A549 (cell line): ENCODE measurements around the gene TRIM38. TPM values are rescaled to one million over a fixed set of nuclear protein-coding genes. Genes with fewer than 3 reads are reported as not detected.

Experiments
- ATAC-seq, 2 experiments: fragments of 200-7000 bp in 1 of 2; fragments of >200 bp in 1 of 2; cut with Nextera tagmentation in 1 of 2; cut with Tn5 transposase in 1 of 2; 3 replicates each; pipeline versions ENCODE4 v1.8.0 to v1.9.1; 2018 to 2020; ENCODE audit warnings: mild to moderate bottlenecking in 1 of 2, moderate library complexity in 1 of 2
- CTCF ChIA-PET: fragments of 300-600 bp; sonication (Branson Sonifier 250); formaldehyde crosslinking; extraction: SDS; loops from one replicate; lab custom pipeline; 2021; ENCODE audit warnings: antibody characterized with exemption, inconsistent platforms; lab: Yijun Ruan, JAX
- POLR2A ChIA-PET: fragments of 350-600 bp; formaldehyde crosslinking; extraction: SDS; loops from one replicate; lab custom pipeline; 2021; ENCODE audit warnings: antibody characterized with exemption, inconsistent platforms; lab: Yijun Ruan, JAX
- DNase-seq, 2 experiments: peaks; one replicate each; pipeline versions ENCODE4 v3.0.0 to v3.0.0-alpha.2; 2011 to 2016; ENCODE audit warnings: low read depth in 1 of 2, low spot score in 1 of 2
- FAIRE-seq: peaks from 2 replicates; lab custom pipeline; 2011; peaks lifted over from hg19 to GRCh38; lab: Jason Lieb, UNC
- H3K27ac ChIP-seq, 2 experiments: fragments of >200 bp; sonication (Bioruptor Twin); formaldehyde crosslinking; 3 replicates each; pipeline ENCODE4 v1.5.1; 2016 to 2017
- H3K4me1 ChIP-seq: fragments of >200 bp; sonication (Bioruptor Twin); formaldehyde crosslinking; 3 replicates; pipeline ENCODE4 v1.6.1; 2016
- H3K4me2 ChIP-seq: fragments of >200 bp; sonication (Bioruptor Twin); formaldehyde crosslinking; 3 replicates; pipeline ENCODE4 v1.6.1; 2016
- H3K4me3 ChIP-seq: fragments of >200 bp; sonication (Bioruptor Twin); formaldehyde crosslinking; 3 replicates; pipeline ENCODE4 v1.5.1; 2016
- H3K9me3 ChIP-seq: fragments of >200 bp; sonication (Bioruptor Twin); formaldehyde crosslinking; 3 replicates; pipeline ENCODE4 v1.6.1; 2016
- CBX2 ChIP-seq: fragments of 200-600 bp; sonication (generic); IDR thresholded peaks from 2 replicates; pipeline ENCODE4 v1.6.1; 2016; ENCODE audit warnings: low read depth, mild to moderate bottlenecking, borderline replicate concordance
- CBX8 ChIP-seq: fragments of 200-600 bp; sonication (generic); IDR thresholded peaks from 2 replicates; pipeline ENCODE4 v1.6.1; 2016
- E2F6 ChIP-seq: IDR thresholded peaks from 2 replicates; pipeline ENCODE4 v1.6.1; 2012; ENCODE audit warnings: low read depth, borderline replicate concordance
- ELK1 ChIP-seq: fragments of 150-350 bp; IDR thresholded peaks from 2 replicates; pipeline ENCODE4 v1.6.1; 2014; ENCODE audit warnings: low read depth, mild to moderate bottlenecking, low read length
- ESRRA ChIP-seq: fragments of 150-350 bp; IDR thresholded peaks from 2 replicates; pipeline ENCODE4 v1.6.1; 2014; ENCODE audit warnings: mild to moderate bottlenecking, low read length, borderline replicate concordance
- HOXB13 ChIP-seq: fragments of 250-450 bp; sonication (Bioruptor Pico); IDR thresholded peaks from 2 replicates; pipeline ENCODE4 v1.5.0; 2020; ENCODE audit warnings: low read depth, mild to moderate bottlenecking, moderate library complexity
- HOXB5 ChIP-seq: fragments of 250-450 bp; sonication (Bioruptor Pico); IDR thresholded peaks from 2 replicates; pipeline ENCODE4 v1.5.0; 2020; ENCODE audit warnings: mild to moderate bottlenecking, moderate library complexity
- JUN ChIP-seq, 2 experiments: fragments of >200 bp; sonication (Bioruptor Twin); formaldehyde crosslinking; IDR thresholded peaks; 2 replicates in 1 of 2; 3 replicates in 1 of 2; pipeline ENCODE4 v1.6.1; 2016 to 2017
- JUNB ChIP-seq: fragments of >200 bp; sonication (Bioruptor Twin); formaldehyde crosslinking; IDR thresholded peaks from 2 replicates; pipeline ENCODE4 v1.6.1; 2016
- MYC ChIP-seq: IDR thresholded peaks from 2 replicates; pipeline ENCODE4 v1.6.1; 2012; ENCODE audit warnings: mild to moderate bottlenecking, inconsistent platforms, low read length, improper control_type of control experiment, borderline replicate concordance
- POLR2AphosphoS2 ChIP-seq: conservative IDR thresholded peaks from 2 replicates; pipeline ENCODE4 v1.6.1; 2012; ENCODE audit warnings: low read length, improper control_type of control experiment, inconsistent platforms
- RFX5 ChIP-seq: fragments of 450-650 bp; IDR thresholded peaks from 2 replicates; pipeline ENCODE4 v1.7.1; 2014; ENCODE audit warnings: antibody characterized with exemption, mild to moderate bottlenecking, moderate library complexity
- RNF2 ChIP-seq: fragments of 200-600 bp; sonication (generic); IDR thresholded peaks from 2 replicates; pipeline ENCODE4 v1.6.1; 2016; ENCODE audit warnings: low read depth, mild to moderate bottlenecking, antibody characterized with exemption, moderate library complexity, borderline replicate concordance
- SMC3 ChIP-seq: fragments of >200 bp; sonication (Bioruptor Twin); formaldehyde crosslinking; IDR thresholded peaks from 3 replicates; pipeline ENCODE4 v1.6.1; 2018; ENCODE audit warnings: inconsistent platforms
- TP53 ChIP-seq: fragments of 250-450 bp; sonication (Bioruptor Pico); IDR thresholded peaks from 2 replicates; pipeline ENCODE4 v1.5.0; 2021; ENCODE audit warnings: mild to moderate bottlenecking, moderate library complexity
- USF2 ChIP-seq: fragments of 450-650 bp; IDR thresholded peaks from 2 replicates; pipeline ENCODE4 v1.6.1; 2014; ENCODE audit warnings: antibody characterized with exemption
- WGBS: methylation state at CpG from one replicate; pipeline ENCODE4 v1.1.6; 2017; ENCODE audit errors: missing lambda C conversion rate; 5-methylcytosine and 5-hydroxymethylcytosine counted together
- polyA plus RNA-seq, 4 experiments: library from polyadenylated mRNA; depleted of rRNA in 3 of 4; stranded (reverse); fragments of >200 nt; fragmentation: RNase III in 1 of 4; extraction: RNeasy Plus Mini Kit Qiagen cat#74134 plus additional on column Dnase treatment in 1 of 4; gene quantifications; 2 replicates in 3 of 4; 3 replicates in 1 of 4; pipeline ENCODE4 v1.2.3, GENCODE V29; 2011 to 2017
- TF ChIP-seq, protein P1 (sequence below): fragments of >200 bp; sonication (Bioruptor Twin); formaldehyde crosslinking; IDR thresholded peaks from 3 replicates; pipeline ENCODE4 v1.6.1; 2016

The TRIM38 gene
- polyA plus RNA-seq, 2 of the 4 experiments (the other 2 are of a cell fraction), result 1.7 to 3.4 TPM

DNA sequence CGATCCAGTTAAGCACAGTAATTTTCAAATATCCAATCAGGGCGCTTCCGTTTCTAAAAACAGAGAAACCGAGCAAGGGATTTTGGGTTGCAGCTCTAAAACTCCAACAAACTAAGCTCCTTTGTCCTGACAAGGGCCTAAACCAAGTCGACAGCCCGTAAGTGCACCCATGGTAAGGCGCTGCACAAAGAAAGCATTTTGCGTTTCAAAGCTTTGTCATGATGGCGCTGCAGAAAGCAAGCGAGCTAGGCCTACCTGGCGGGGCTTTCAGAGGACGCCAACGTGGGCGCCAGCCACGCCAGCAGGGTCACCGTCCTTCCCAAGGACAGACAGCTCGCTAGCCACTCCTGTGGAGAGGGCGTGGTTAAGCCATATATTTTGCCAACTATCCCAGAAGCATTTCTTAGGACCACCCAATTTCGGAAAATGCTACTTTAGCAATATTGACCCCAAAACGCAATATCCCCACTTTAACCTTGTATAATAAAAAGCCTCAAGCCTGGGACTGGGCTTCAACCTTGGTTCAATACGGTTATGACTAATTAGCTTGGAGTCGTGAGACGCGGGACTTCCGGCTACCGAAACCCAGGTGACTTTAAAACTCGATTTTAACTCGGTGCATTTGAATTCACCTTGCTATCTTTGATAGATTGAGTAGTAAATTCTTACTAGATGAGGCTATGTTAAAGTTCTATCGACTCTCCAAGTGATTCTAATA is 53.8 kb downstream of the TRIM38 start:
- no peak overlapping the region for H3K4me2 ChIP-seq

DNA sequence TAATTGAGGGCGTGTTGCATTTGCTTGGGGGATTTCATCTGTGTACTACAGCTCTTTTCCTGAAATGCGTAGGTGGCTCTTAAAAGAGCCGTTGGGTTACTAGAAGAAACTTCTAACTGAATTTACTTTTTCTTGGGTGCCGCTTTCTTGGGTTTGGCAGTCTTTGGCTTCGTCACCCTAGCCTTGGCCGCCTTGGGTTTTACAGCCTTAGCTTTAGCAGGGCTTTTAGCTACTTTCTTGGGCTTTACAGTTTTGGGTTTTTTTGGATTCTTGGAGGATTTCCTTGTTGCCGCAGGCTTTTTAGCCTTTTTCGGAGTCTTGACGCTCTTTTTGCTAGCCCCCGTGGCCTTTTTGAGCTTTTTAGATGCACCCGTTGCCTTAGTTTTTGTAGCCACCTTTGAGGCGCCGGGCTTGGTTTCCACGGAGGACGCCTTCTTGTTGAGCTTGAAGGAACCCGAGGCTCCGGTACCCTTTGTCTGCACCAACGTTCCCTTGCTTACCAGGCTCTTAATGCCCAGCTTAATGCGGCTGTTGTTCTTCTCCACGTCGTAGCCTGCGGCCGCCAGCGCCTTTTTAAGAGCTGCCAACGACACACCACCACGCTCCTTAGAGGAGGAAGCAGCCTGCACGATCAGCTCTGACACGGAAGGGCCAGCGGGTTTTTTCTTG is 54.5 kb downstream of the TRIM38 start:
- POLR2A ChIA-PET, result interaction anchor here (2.3 to 6.0 kb wide), 2 partner anchors 10 to 14 kb away, joined by 9 to 145 read pairs; a partner anchor contains a TSS
- H3K9me3 ChIP-seq, result no peaks in the 10 kb centered on the region
- no peak for FAIRE-seq
- TF ChIP-seq USF2 (no peak), E2F6 (no peak), ESRRA (no peak), JUNB (no peak), RFX5 (no peak)
- TF ChIP-seq, protein P1, sequence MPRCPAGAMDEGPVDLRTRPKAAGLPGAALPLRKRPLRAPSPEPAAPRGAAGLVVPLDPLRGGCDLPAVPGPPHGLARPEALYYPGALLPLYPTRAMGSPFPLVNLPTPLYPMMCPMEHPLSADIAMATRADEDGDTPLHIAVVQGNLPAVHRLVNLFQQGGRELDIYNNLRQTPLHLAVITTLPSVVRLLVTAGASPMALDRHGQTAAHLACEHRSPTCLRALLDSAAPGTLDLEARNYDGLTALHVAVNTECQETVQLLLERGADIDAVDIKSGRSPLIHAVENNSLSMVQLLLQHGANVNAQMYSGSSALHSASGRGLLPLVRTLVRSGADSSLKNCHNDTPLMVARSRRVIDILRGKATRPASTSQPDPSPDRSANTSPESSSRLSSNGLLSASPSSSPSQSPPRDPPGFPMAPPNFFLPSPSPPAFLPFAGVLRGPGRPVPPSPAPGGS, result no peak
- TF ChIP-seq, all 56 proteins: peak for 0
- Histone ChIP-seq H3K4me3 (no peak overlapping the region), H3K27ac (no peak overlapping the region), H3K4me2 (no peak overlapping the region), H3K4me1 (no peaks in the 10 kb centered on the region)
- DNase-seq (no peak), ATAC-seq (no peak)
- CTCF ChIA-PET, result interaction anchor here (1.2 to 9.9 kb wide), 3 partner anchors 9 to 80 kb away, joined by 3 to 85 read pairs (median 12); no protein-coding TSS in a partner anchor
- 92% methylated on average over 29 of the region's 29 CpGs for WGBS

More for the DNA sequence above, 53.8 kb downstream of the TRIM38 start:
- WGBS, result 90% methylated on average over 29 of the region's 29 CpGs
- TF ChIP-seq CBX8 (no peak), HOXB5 (CRISPR knock-in tag) (no peak)
- no peak overlapping the region for H3K27ac ChIP-seq
- no peak for FAIRE-seq
- no peak for ATAC-seq
- H3K4me3 ChIP-seq, result no peak overlapping the region
- no peak for DNase-seq
- H3K4me1 ChIP-seq, result no peaks in the 10 kb centered on the region
- CTCF ChIA-PET, result interaction anchor here (1.2 to 9.9 kb wide), 3 partner anchors 9 to 81 kb away, joined by 3 to 85 read pairs (median 12); no protein-coding TSS in a partner anchor
- POLR2A ChIA-PET, result interaction anchor here (2.3 to 6.0 kb wide), 2 partner anchors 10 to 15 kb away, joined by 9 to 145 read pairs; a partner anchor contains a TSS
- no peaks in the 10 kb centered on the region for H3K9me3 ChIP-seq

GRCh38 chr6:26017632-26017966 is 55.0 kb downstream of the TRIM38 start:
- H3K4me1 ChIP-seq, result peaks cover 4% of the 10 kb centered on the region
- H3K27ac ChIP-seq, result no peak overlapping the region
- POLR2A ChIA-PET, result interaction anchor here (2.3 to 6.0 kb wide), 2 partner anchors 9 to 14 kb away, joined by 9 to 145 read pairs; a partner anchor contains a TSS
- no peak overlapping the region for H3K4me3 ChIP-seq
- no peak for TF ChIP-seq CBX2
- TF ChIP-seq RFX5, result no peak
- no peak for TF ChIP-seq ELK1
- no peak for TF ChIP-seq E2F6
- no peak for TF ChIP-seq SMC3
- no peak for TF ChIP-seq TP53
- no peak for TF ChIP-seq HOXB13 (CRISPR knock-in tag)
- no peak for TF ChIP-seq POLR2AphosphoS2
- no peak for TF ChIP-seq RNF2
- TF ChIP-seq JUNB, result no peak
- no peak for TF ChIP-seq JUN (IDR thresholded peaks at IDR 0.05)
- TF ChIP-seq MYC, result no peak
- TF ChIP-seq, all 56 proteins: peak for 0
- H3K9me3 ChIP-seq, result no peaks in the 10 kb centered on the region
- H3K4me2 ChIP-seq, result no peak overlapping the region
- DNase-seq (no peak), FAIRE-seq (no peak), ATAC-seq (no peak)
- CTCF ChIA-PET, result interaction anchor here (1.2 to 9.9 kb wide), 3 partner anchors 8 to 80 kb away, joined by 3 to 85 read pairs (median 12); no protein-coding TSS in a partner anchor
- 82% methylated on average over 18 of the region's 18 CpGs for WGBS
